ENCODE results near the gene MRPL21. TPM values are rescaled to one million over a fixed set of nuclear protein-coding genes. Genes with fewer than 3 reads are reported as not detected.
A peak's percentile ranks its signal among the peaks of the same experiment; 100 is the strongest.

Gene MRPL21
- total RNA-seq, 1 donor from 2014 or later: 73.8 TPM

DNA sequence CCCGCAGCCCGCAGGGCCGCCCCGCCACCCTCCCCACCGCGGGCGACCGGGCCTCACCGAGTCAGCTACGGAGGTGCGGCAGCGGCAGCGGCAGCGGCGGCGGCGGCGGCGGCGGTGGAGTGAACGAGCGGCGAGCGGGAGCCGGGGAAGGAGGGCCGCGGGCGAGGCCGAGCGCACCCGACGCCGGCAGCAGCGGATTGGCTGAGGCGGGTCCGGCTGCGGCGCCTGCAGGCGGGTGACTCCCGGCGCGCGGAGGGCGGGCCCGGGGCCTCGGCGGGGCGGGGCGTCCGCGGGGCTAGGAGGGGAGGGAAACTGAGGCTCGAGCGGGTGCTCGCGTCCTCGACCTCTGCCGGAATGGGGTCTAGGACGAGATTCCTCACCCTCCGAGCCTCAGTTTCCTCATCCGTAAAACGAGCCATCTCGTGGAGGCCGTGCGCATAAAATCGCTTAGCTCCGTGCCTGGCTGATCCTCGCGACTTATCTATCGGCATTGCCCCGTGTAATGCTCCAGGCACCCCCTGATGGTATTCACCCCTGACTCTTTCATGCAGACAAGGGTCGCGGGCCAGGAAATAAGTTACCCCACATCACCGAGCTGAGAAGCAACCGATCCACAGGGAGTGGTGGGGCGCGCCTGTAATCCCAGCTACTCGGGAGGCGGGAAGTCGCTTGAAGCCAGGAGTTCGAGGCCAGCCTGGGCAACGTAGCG is 61.8 kb downstream of the MRPL21 start, which contains the start of gene CPT1A:
Gene CPT1A, minus strand, starts transcription at position 199 of the 709 bp plus-strand sequence. CDS start 26,442 bp downstream, outside the sequence.
- peak; percentile 77 to 83 for DNase-seq (ENCODE audit: low read depth in 2 of 2)

Other genes starting within 250 kb of the MRPL21 start
- 0.20 and 1.5 TPM in 2 replicates for gene GAL, start 219.3 kb downstream of the MRPL21 start, total RNA-seq
- gene TESMIN, start 152.3 kb downstream of the MRPL21 start, total RNA-seq: 0.79 and 1.7 TPM in 2 replicates
- gene CPT1A, start 61.9 kb downstream of the MRPL21 start, total RNA-seq: 71.5 and 115 TPM in 2 replicates
- 6.3 and 9.5 TPM in 2 replicates for gene IGHMBP2, start 59 bp upstream of the MRPL21 start, total RNA-seq
- not detected in 2 replicates for gene MRGPRD, start 77.2 kb upstream of the MRPL21 start, total RNA-seq
- under 0.01 TPM in 2 replicates for gene MRGPRF, start 109.4 kb upstream of the MRPL21 start, total RNA-seq
- 6.2 and 7.4 TPM in 2 replicates for gene TPCN2, start 145.1 kb upstream of the MRPL21 start, total RNA-seq